A549 (cell line): ENCODE measurements around the gene DPAGT1.

Source experiments
- BHLHE40 ChIP-seq: IDR thresholded peaks from 2 replicates; pipeline ENCODE4 v1.6.1; 2012; ENCODE audit warnings: low read depth, low read length, inconsistent platforms
- CEBPB ChIP-seq, 2 experiments: fragments of >200 bp in 1 of 2; sonication (Bioruptor Twin) in 1 of 2; formaldehyde crosslinking in 1 of 2; IDR thresholded peaks; 2 replicates each; pipeline ENCODE4 v1.6.1; 2012 to 2016
- CTCF ChIP-seq: fragments of >200 bp; sonication (Bioruptor Twin); formaldehyde crosslinking; IDR thresholded peaks from 3 replicates; pipeline ENCODE4 v1.5.1; 2016
- EP300 ChIP-seq, 2 experiments: fragments of >200 bp; sonication (Bioruptor Twin); formaldehyde crosslinking; IDR thresholded peaks; 2 replicates in 1 of 2; 3 replicates in 1 of 2; pipeline ENCODE4 v1.6.1; 2016 to 2017
- HMGXB4 ChIP-seq: fragments of 250-450 bp; sonication (Bioruptor Pico); IDR thresholded peaks from 2 replicates; pipeline ENCODE4 v1.5.0; 2021; ENCODE audit warnings: mild to moderate bottlenecking, moderate library complexity, borderline replicate concordance
- HOXA7 ChIP-seq: fragments of 250-450 bp; sonication (Bioruptor Pico); IDR thresholded peaks from 2 replicates; pipeline ENCODE4 v1.5.0; 2020; ENCODE audit warnings: mild to moderate bottlenecking, moderate library complexity
- JUNB ChIP-seq: fragments of >200 bp; sonication (Bioruptor Twin); formaldehyde crosslinking; IDR thresholded peaks from 2 replicates; pipeline ENCODE4 v1.6.1; 2016
- MYC ChIP-seq: IDR thresholded peaks from 2 replicates; pipeline ENCODE4 v1.6.1; 2012; ENCODE audit warnings: mild to moderate bottlenecking, inconsistent platforms, low read length, improper control_type of control experiment, borderline replicate concordance
- NPAS2 ChIP-seq: fragments of 250-450 bp; sonication (Bioruptor Pico); IDR thresholded peaks from 2 replicates; pipeline ENCODE4 v1.8.0; 2022; ENCODE audit warnings: mild to moderate bottlenecking, moderate library complexity, borderline replicate concordance
- REST ChIP-seq: fragments of 200-600 bp; sonication (generic); IDR thresholded peaks from 2 replicates; pipeline ENCODE4 v1.6.1; 2016; ENCODE audit warnings: antibody characterized with exemption, mild to moderate bottlenecking, moderate library complexity
- RFX5 ChIP-seq: fragments of 450-650 bp; IDR thresholded peaks from 2 replicates; pipeline ENCODE4 v1.7.1; 2014; ENCODE audit warnings: antibody characterized with exemption, mild to moderate bottlenecking, moderate library complexity
- USF2 ChIP-seq: fragments of 450-650 bp; IDR thresholded peaks from 2 replicates; pipeline ENCODE4 v1.6.1; 2014; ENCODE audit warnings: antibody characterized with exemption

GRCh38 chr11:119121008-119121810 is 19.6 kb upstream of the DPAGT1 start, which contains the start of gene HINFP:
- TF ChIP-seq CEBPB (IDR thresholded peaks at IDR 0.05) (no peak), BHLHE40 (no peak), JUNB (no peak), CTCF (no peak), HOXA7 (no peak), MYC (no peak), USF2 (peak; percentile 97), HMGXB4 (CRISPR knock-in tag) (no peak), RFX5 (no peak), NPAS2 (CRISPR knock-in tag) (no peak), REST (no peak), EP300 (IDR thresholded peaks at IDR 0.05) (no peak)
